ENCODE data around the gene SNRPA1.

SNRPA1 gene

GRCh38 chr15:101294731-101295606, at the start of gene SNRPA1:
Gene SNRPA1 (minus strand): TSS chr15:101295248. CDS start chr15:101295178, 70 bp downstream.
- peak; percentile 94 to 98 (median 98) for DNase-seq (ENCODE audit: low read depth in 3 of 3)

GRCh38 chr15:101342056-101342455, 47.0 kb upstream of the SNRPA1 start:
- DNase-seq (ENCODE audit: low read depth in 3 of 3), result no peak

- no peak for DNase-seq (ENCODE audit: low read depth in 3 of 3)
These were observed 43.5 kb upstream of the SNRPA1 start for GRCh38 chr15:101338502-101339057.

- DNase-seq (ENCODE audit: low read depth in 3 of 3), result no peak
These were observed 42.9 kb upstream of the SNRPA1 start for GRCh38 chr15:101337976-101338375.

- DNase-seq (ENCODE audit: low read depth in 3 of 3), result peak; percentile 16 to 39 (median 38)
These were observed 39.1 kb upstream of the SNRPA1 start for GRCh38 chr15:101333907-101334789.

- DNase-seq (ENCODE audit: low read depth in 3 of 3), result no peak
These were observed 37.0 kb upstream of the SNRPA1 start for GRCh38 chr15:101332061-101332467.

- DNase-seq (ENCODE audit: low read depth in 3 of 3), result no peak
These were observed 34.9 kb upstream of the SNRPA1 start for GRCh38 chr15:101329867-101330380.

- no peak for DNase-seq (ENCODE audit: low read depth in 3 of 3)
These were observed 34.3 kb upstream of the SNRPA1 start for GRCh38 chr15:101329309-101329863.

GRCh38 chr15:101328001-101328400, 33.0 kb upstream of the SNRPA1 start:
- DNase-seq (ENCODE audit: low read depth in 3 of 3), result no peak

- DNase-seq (ENCODE audit: low read depth in 3 of 3), result no peak
These were observed 32.2 kb upstream of the SNRPA1 start for GRCh38 chr15:101327147-101327740.

GRCh38 chr15:101326462-101327146, 31.6 kb upstream of the SNRPA1 start:
- no peak for DNase-seq (ENCODE audit: low read depth in 3 of 3)

GRCh38 chr15:101326026-101326315, 30.9 kb upstream of the SNRPA1 start:
- no peak for DNase-seq (ENCODE audit: low read depth in 3 of 3)

GRCh38 chr15:101325263-101326025, 30.4 kb upstream of the SNRPA1 start:
- no peak for DNase-seq (ENCODE audit: low read depth in 3 of 3)

GRCh38 chr15:101324524-101325177, 29.6 kb upstream of the SNRPA1 start:
- DNase-seq (ENCODE audit: low read depth in 3 of 3), result no peak

GRCh38 chr15:101323793-101324523, 28.9 kb upstream of the SNRPA1 start:
- no peak for DNase-seq (ENCODE audit: low read depth in 3 of 3)

GRCh38 chr15:101322854-101323477, 27.9 kb upstream of the SNRPA1 start:
- no peak for DNase-seq (ENCODE audit: low read depth in 3 of 3)

- no peak for DNase-seq (ENCODE audit: low read depth in 3 of 3)
These were observed 27.1 kb upstream of the SNRPA1 start for GRCh38 chr15:101322016-101322695.
